CD4-positive, alpha-beta memory T cell (primary cell): Measurements from ENCODE around the gene SLC25A5. TPM values are rescaled to one million over a fixed set of nuclear protein-coding genes. Genes with fewer than 3 reads are reported as not detected.

Experiments used
- CTCF ChIA-PET: fragments of 350-600 bp; sonication (Branson Sonifier 250); formaldehyde crosslinking; loops from one replicate; lab custom pipeline; 2021; ENCODE audit warnings: inconsistent platforms; ENCODE audit not compliant: partially characterized antibody; lab: Charles Lee
- POLR2A ChIA-PET: fragments of 350-600 bp; sonication (Branson Sonifier 250); formaldehyde crosslinking; loops from one replicate; lab custom pipeline; 2021; ENCODE audit not compliant: partially characterized antibody; lab: Charles Lee
- DNase-seq, 5 donors: peaks; one replicate each; pipeline versions ENCODE4 v3.0.0 to v3.0.0-alpha.2; 2020 to 2022; ENCODE audit warnings: mixed read lengths in 1 of 5
- H3K27ac ChIP-seq: one replicate; pipeline ENCODE4 v1.7.0; 2013; ENCODE audit warnings: low read depth, low read length
- H3K27me3 ChIP-seq: 2 replicates; pipeline ENCODE4 v1.7.0; 2013; ENCODE audit warnings: mild to moderate bottlenecking, low read length, moderate library complexity; ENCODE audit not compliant: insufficient read depth
- H3K36me3 ChIP-seq: 2 replicates; pipeline ENCODE4 v1.7.0; 2013; ENCODE audit warnings: mild to moderate bottlenecking, low read length, moderate library complexity; ENCODE audit not compliant: insufficient read depth
- H3K4me1 ChIP-seq: 2 replicates; pipeline ENCODE4 v1.7.0; 2013; ENCODE audit warnings: mild to moderate bottlenecking, low read length, moderate library complexity; ENCODE audit not compliant: insufficient read depth
- H3K4me3 ChIP-seq, 2 donors: one replicate each; pipeline ENCODE4 v1.7.0; 2013; ENCODE audit warnings: low read length in 2 of 2, mild to moderate bottlenecking in 1 of 2
- H3K9me3 ChIP-seq, 2 donors: one replicate each; pipeline ENCODE4 v1.7.0; 2013; ENCODE audit warnings: low read length in 2 of 2, control low read depth in 1 of 2; ENCODE audit not compliant: control insufficient read depth in 1 of 2
- H3K27ac Mint-ChIP-seq, 7 donors: one replicate each; pipeline ENCODE4 v1.8.0; 2020 to 2021; ENCODE audit warnings: mixed read lengths in 7 of 7, mild to moderate bottlenecking in 6 of 7, inconsistent platforms in 3 of 7, moderate library complexity in 3 of 7
- H3K27me3 Mint-ChIP-seq, 2 donors: one replicate each; pipeline ENCODE4 v1.8.0; 2020 to 2021; ENCODE audit warnings: mixed read lengths in 2 of 2
- H3K36me3 Mint-ChIP-seq, 2 donors: one replicate each; pipeline ENCODE4 v1.8.0; 2020 to 2021; ENCODE audit warnings: mixed read lengths in 2 of 2, inconsistent platforms in 1 of 2, mild to moderate bottlenecking in 1 of 2
- H3K4me1 Mint-ChIP-seq, 4 donors: one replicate each; pipeline ENCODE4 v1.8.0; 2020 to 2021; ENCODE audit warnings: mixed read lengths in 4 of 4, mild to moderate bottlenecking in 1 of 4
- H3K4me3 Mint-ChIP-seq, 8 donors: one replicate each; pipeline ENCODE4 v1.8.0; 2020 to 2021; ENCODE audit warnings: mixed read lengths in 8 of 8, mild to moderate bottlenecking in 7 of 8, moderate library complexity in 6 of 8, inconsistent platforms in 3 of 8
- H3K9me3 Mint-ChIP-seq, 8 donors: one replicate each; pipeline ENCODE4 v1.8.0; 2020 to 2021; ENCODE audit warnings: mixed read lengths in 8 of 8, mild to moderate bottlenecking in 5 of 8, inconsistent platforms in 3 of 8, moderate library complexity in 1 of 8
- intact Hi-C: fragments of 100-400 bp; cut with micrococcal nuclease; formaldehyde crosslinking; loops from one replicate; pipeline ENCODE4 v1.15.1; 2023
- polyA plus RNA-seq, 2 donors: library from polyadenylated mRNA; unstranded; fragments of 300-500 nt; fragmentation: Illumina TruSeq; gene quantifications; one replicate each; pipeline ENCODE4 v1.2.3, GENCODE V29; 2021
- total RNA-seq, 2 experiments: library from RNA; stranded (reverse); gene quantifications; one replicate each; pipeline ENCODE4 v1.2.3, GENCODE V29; 2021

SLC25A5 gene
- total and polyA plus RNA-seq, 4 experiments from 2014 or later: 78.4 to 328 (median 153) TPM

DNA sequence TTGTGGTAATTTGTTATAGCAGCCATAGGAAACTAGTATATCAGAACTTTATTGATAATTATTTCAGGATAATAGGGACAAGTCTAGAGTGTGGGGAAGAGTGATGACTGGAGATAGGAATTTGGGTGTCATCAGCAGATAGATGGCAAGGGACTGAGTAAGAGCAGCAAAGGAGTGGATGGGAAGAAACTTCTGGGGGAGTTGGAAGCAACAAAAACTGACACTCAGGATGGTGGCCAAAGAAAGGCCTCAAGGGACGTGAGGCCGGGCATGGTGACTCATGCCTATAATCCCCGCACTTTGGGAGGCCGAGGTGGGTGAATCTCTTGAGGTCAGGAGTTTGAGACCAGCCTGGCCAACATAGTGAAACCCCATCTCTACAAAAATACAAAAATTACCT is 9.1 kb upstream of the SLC25A5 start:
- no peak overlapping the region for H3K27ac ChIP-seq
- H3K27ac Mint-ChIP-seq: no peak overlapping the region
- no peak overlapping the region for H3K4me3 ChIP-seq
- H3K4me3 Mint-ChIP-seq: no peak overlapping the region
- POLR2A ChIA-PET: no interaction called here
- no peaks in the 10 kb centered on the region for H3K36me3 Mint-ChIP-seq
- peak in 1 of 5 donors; percentile 19 for DNase-seq
- no peaks in the 10 kb centered on the region for H3K9me3 ChIP-seq
- H3K4me1 Mint-ChIP-seq: no peaks in the 10 kb centered on the region
- no peaks in the 10 kb centered on the region for H3K27me3 Mint-ChIP-seq
- intact Hi-C loops: no loop called here
- no peaks in the 10 kb centered on the region for H3K36me3 ChIP-seq
- CTCF ChIA-PET: no interaction called here
- no peaks in the 10 kb centered on the region for H3K4me1 ChIP-seq
- no peaks in the 10 kb centered on the region for H3K27me3 ChIP-seq
- H3K9me3 Mint-ChIP-seq: no peaks in the 10 kb centered on the region

DNA sequence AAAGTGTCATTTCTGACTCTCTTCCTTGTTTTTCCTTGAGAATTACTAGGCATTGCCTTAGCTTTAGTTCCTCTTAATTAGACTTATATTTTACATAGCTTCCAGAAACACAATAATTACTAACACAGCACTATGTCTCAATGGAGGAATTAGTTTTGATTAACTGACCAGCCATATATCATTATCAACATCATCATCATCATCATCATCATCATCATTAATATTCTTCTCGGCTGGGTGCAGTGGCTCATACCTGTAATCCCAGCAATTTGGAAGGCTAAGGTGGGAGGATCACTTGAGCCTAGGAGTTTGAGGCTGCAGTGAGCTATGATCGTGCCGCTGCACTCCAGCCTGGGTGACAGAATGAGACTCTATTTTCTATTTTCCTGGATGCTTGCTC is 2.7 kb upstream of the SLC25A5 start:
- DNase-seq: no peak
- H3K4me3 Mint-ChIP-seq: no peak overlapping the region
- Histone ChIP-seq H3K36me3 (peaks cover 8% of the 10 kb centered on the region), H3K9me3 (no peaks in the 10 kb centered on the region), H3K27ac (no peak overlapping the region), H3K4me1 (peaks cover 17% of the 10 kb centered on the region), H3K27me3 (no peaks in the 10 kb centered on the region), H3K4me3 (no peak overlapping the region)
- no peak overlapping the region for H3K27ac Mint-ChIP-seq
- intact Hi-C loops: loop anchor here (5.0 kb wide), 2 partner anchors 407 to 1118 kb away; partner anchors contain the start of genes NDUFA1, RNF113A and WDR44
- peaks cover 4 to 11% (median 7%) of the 10 kb centered on the region in 4 donors for H3K4me1 Mint-ChIP-seq
- no peaks in the 10 kb centered on the region for H3K9me3 Mint-ChIP-seq
- no peaks in the 10 kb centered on the region for H3K27me3 Mint-ChIP-seq
- ChIA-PET POLR2A (no interaction called here), CTCF (no interaction called here)
- peaks cover 0 to 20% of the 10 kb centered on the region in 2 donors for H3K36me3 Mint-ChIP-seq

DNA sequence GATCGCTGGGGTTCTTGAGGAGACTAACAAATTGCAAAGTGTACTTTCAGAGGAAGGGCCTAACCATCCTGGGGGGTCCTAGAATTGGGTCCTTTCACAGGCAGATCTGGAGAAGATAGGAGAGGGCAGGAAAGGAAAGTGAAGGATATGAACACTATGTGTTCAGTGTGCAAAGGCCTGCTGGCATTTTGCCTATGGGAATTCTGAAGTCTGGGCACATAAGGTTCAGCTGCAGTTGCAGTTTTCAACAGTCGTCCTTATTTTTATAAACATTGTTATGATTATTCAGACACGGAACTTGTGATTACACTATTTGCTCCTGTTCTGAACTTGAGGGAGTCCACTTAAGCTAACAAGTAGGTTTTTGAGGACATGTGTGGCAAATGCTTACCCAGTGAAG is 1.3 kb upstream of the SLC25A5 start:
- ChIA-PET CTCF (interaction anchor here (1.2 to 1.4 kb wide), 2 partner anchors 13 to 287 kb away, joined by 3 to 4 read pairs; no protein-coding TSS in a partner anchor), POLR2A (no interaction called here)
- H3K9me3 ChIP-seq: no peaks in the 10 kb centered on the region
- no peak overlapping the region for H3K4me3 ChIP-seq
- peaks cover 17% of the 10 kb centered on the region for H3K4me1 ChIP-seq
- Mint-ChIP-seq H3K36me3 (peaks cover 0 to 27% of the 10 kb centered on the region in 2 donors), H3K9me3 (no peaks in the 10 kb centered on the region), H3K27ac (no peak overlapping the region), H3K4me1 (peaks cover 4 to 11% (median 7%) of the 10 kb centered on the region in 4 donors), H3K4me3 (no peak overlapping the region), H3K27me3 (no peaks in the 10 kb centered on the region)
- intact Hi-C loops: loop anchor here (5.0 kb wide), 2 partner anchors 405 to 1120 kb away; partner anchors contain the start of genes NDUFA1, RNF113A and WDR44
- no peak for DNase-seq
- H3K27me3 ChIP-seq: no peaks in the 10 kb centered on the region
- H3K27ac ChIP-seq: no peak overlapping the region
- H3K36me3 ChIP-seq: peaks cover 11% of the 10 kb centered on the region

DNA sequence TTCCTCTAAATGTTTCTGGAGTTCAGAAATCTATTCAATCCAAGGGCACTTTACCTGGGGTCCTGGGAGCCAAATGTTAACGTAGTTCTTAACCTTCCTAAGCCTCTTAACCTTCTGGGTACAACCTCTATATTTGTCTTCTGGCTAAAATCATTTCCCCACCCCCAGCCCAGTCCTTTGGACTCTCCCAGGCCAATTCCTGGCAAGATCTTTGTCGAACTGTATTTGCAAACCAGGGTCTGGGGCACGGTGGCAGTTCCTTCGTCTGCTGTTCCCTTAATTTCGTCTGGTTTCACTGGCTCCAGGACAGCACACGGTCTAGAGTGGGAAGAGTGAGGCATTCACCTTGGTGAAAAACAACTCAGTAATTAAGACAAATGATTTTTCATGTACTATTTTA is 811 bp upstream of the SLC25A5 start:
- CTCF ChIA-PET: no interaction called here

DNA sequence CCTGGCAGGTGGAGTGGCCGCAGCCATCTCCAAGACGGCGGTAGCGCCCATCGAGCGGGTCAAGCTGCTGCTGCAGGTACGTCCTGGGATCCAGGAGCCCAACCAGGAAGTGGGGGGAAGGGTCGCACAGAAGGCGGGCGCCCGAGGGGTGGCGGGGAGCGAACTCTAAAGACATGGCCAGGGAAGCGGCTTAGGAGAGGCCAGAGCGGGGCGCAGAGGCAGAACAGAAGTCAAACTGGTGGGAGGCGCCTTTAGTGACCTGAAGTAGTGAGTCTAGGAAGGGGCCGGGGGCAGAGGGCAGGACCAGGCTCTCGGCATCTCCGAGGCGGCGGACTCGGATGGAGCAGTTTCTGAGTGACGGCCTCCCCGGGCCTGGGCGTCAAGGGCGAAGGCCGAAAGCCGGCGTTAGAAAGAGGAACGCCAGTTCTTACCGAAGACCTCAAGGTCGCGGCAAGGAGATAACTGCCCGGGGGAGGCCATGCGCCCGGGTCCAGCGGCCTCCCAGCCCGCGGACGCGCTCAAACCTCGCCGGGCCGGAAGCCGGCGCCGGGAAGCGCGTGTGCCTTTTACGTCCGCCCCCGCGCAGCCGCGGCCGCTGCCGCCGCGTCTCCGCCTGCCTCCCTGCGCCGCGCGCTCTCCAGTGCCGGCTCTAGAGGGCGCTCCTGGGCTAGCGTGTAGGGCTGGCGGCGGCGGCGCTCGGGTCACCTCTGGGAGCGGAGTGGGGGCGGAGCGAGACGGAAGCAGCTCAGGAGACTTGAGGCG is 488 bp downstream of the SLC25A5 start:
- POLR2A ChIA-PET: interaction anchor here (0.9 to 3.3 kb wide), 7 partner anchors 14 to 323 kb away, joined by 3 to 23 read pairs (median 5); partner anchors contain the start of genes NKRF, RPL39 and UBE2A

More for the DNA sequence above, 811 bp upstream of the SLC25A5 start:
- peaks cover 17% of the 10 kb centered on the region for H3K4me1 ChIP-seq
- Mint-ChIP-seq H3K9me3 (no peaks in the 10 kb centered on the region), H3K4me3 (peak overlapping the region in 2 of 8 donors; percentile 86 to 91), H3K27me3 (no peaks in the 10 kb centered on the region), H3K4me1 (peaks cover 4 to 11% (median 7%) of the 10 kb centered on the region in 4 donors), H3K36me3 (peaks cover 0 to 27% of the 10 kb centered on the region in 2 donors), H3K27ac (peak overlapping the region in 4 of 7 donors; percentile 16 to 97 (median 54))
- POLR2A ChIA-PET: interaction anchor here (0.8 to 3.3 kb wide), 5 partner anchors 15 to 324 kb away, joined by 3 to 23 read pairs (median 5); partner anchors contain the start of genes NKRF and RPL39
- no peaks in the 10 kb centered on the region for H3K9me3 ChIP-seq
- H3K27me3 ChIP-seq: no peaks in the 10 kb centered on the region
- H3K4me3 ChIP-seq: no peak overlapping the region
- peaks cover 11% of the 10 kb centered on the region for H3K36me3 ChIP-seq
- DNase-seq: no peak
- intact Hi-C loops: loop anchor here (5.0 kb wide), 2 partner anchors 405 to 1120 kb away; partner anchors contain the start of genes NDUFA1, RNF113A and WDR44
- H3K27ac ChIP-seq: peak overlapping the region; percentile 93

DNA sequence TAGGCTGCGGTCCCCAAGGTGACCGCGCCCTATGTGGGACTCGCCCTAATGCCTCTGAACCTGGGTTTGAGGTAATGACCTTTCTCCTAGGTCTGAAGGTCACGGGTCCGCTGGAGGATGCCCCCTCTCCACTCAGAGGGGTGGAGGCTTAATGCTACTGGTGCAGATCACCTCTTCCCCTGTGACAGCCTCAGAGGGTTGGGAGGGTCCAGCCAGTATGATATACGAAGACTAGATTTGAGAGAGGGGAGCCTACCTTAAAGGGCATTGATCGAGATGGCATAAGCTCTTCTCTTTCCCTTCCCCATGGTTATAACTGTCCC is 1.0 kb downstream of the SLC25A5 start:
- peak overlapping the region; percentile 74 to 92 (median 86) for H3K4me3 Mint-ChIP-seq

More for the DNA sequence above, 488 bp downstream of the SLC25A5 start:
- CTCF ChIA-PET: interaction anchor here (0.6 to 4.7 kb wide), 8 partner anchors 9 to 80 kb away, joined by 3 to 37 read pairs (median 3); no protein-coding TSS in a partner anchor
- Mint-ChIP-seq H3K4me3 (peak overlapping the region; percentile 85 to 92 (median 86)), H3K9me3 (no peaks in the 10 kb centered on the region), H3K27ac (peak overlapping the region; percentile 89 to 97 (median 96)), H3K27me3 (no peaks in the 10 kb centered on the region), H3K36me3 (peaks cover 0 to 27% of the 10 kb centered on the region in 2 donors), H3K4me1 (peaks cover 4 to 11% (median 7%) of the 10 kb centered on the region in 4 donors)
- intact Hi-C loops: loop anchor here (1.0 to 5.0 kb wide), 6 partner anchors 14 to 1136 kb away; partner anchors contain the start of genes MCTS1, NDUFA1, PGRMC1 and RNF113A
- Histone ChIP-seq H3K9me3 (no peaks in the 10 kb centered on the region), H3K36me3 (peaks cover 11% of the 10 kb centered on the region), H3K27me3 (no peaks in the 10 kb centered on the region), H3K4me1 (peaks cover 17% of the 10 kb centered on the region), H3K4me3 (peak overlapping the region; percentile 61 to 76), H3K27ac (peak overlapping the region; percentile 93)
- peak; percentile 85 to 88 (median 87) for DNase-seq

More for the DNA sequence above, 1.0 kb downstream of the SLC25A5 start:
- Mint-ChIP-seq H3K36me3 (peaks cover 0 to 27% of the 10 kb centered on the region in 2 donors), H3K27ac (peak overlapping the region; percentile 89 to 97 (median 95)), H3K9me3 (no peaks in the 10 kb centered on the region), H3K4me1 (peaks cover 4 to 11% (median 7%) of the 10 kb centered on the region in 4 donors), H3K27me3 (no peaks in the 10 kb centered on the region)
- Histone ChIP-seq H3K4me3 (peak overlapping the region in 1 of 2 donors; percentile 76), H3K4me1 (peaks cover 17% of the 10 kb centered on the region), H3K36me3 (peaks cover 11% of the 10 kb centered on the region), H3K27me3 (no peaks in the 10 kb centered on the region), H3K9me3 (no peaks in the 10 kb centered on the region), H3K27ac (peak overlapping the region; percentile 93)
- intact Hi-C loops: loop anchor here (1.0 to 5.0 kb wide), 6 partner anchors 13 to 1136 kb away; partner anchors contain the start of genes MCTS1, NDUFA1, PGRMC1 and RNF113A
- ChIA-PET CTCF (interaction anchor here (0.6 to 4.7 kb wide), 7 partner anchors 9 to 81 kb away, joined by 3 to 37 read pairs (median 3); no protein-coding TSS in a partner anchor), POLR2A (interaction anchor here (1.0 to 3.3 kb wide), 3 partner anchors 13 to 105 kb away, joined by 5 to 23 read pairs (median 7); partner anchors contain the start of gene UBE2A)
- DNase-seq: no peak
